ENCODE measurements around the gene ATP1A3.

DNA sequence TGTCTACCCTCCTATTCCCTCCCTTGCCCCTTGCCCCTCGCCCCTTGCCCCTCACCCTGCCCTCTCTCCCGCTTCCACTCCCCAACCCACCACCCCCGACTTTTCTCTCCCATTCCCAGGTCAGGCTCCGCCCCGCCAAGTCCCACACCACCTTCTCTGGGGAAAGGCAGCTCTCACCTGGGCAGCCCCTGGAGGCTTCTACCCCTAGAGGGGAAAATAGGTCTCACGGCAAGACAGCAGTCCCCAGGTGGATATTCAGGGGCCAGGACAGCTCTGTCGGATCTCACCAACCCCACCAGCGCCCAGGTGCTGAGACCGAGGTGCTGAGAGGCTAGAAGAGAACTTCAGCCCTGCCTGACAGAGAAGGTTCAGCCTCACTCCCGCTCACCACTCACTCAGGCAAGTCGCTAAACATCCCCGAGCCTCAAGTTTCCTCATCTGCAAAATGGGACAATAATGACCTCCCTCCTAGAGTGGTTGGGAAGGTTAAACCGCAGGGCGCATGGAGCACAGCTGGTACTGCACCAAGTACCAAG, 64.4 kb downstream of the ATP1A3 start:
- TF ChIP-seq ZNF274 (IDR thresholded peaks at IDR 0.05; ENCODE audit: low read depth, low read length) (no peak), SUZ12 (IDR thresholded peaks at IDR 0.05; ENCODE audit: extremely low read depth, insufficient read depth, insufficient read length) (no peak), YY1 (IDR thresholded peaks at IDR 0.05; ENCODE audit: insufficient read depth, insufficient read length) (no peak)
